OCI-LY1 (cell line): ENCODE results near the gene DLG1.

Source experiments
- H2AFZ ChIP-seq: fragments of 200-600 bp; sonication (generic), shearing (Covaris generic); 2 replicates; pipeline ENCODE4 v1.6.0; 2014; ENCODE audit warnings: antibody characterized with exemption, mild to moderate bottlenecking, low read length
- H3F3A ChIP-seq: fragments of 200-600 bp; sonication (generic), shearing (Covaris generic); 2 replicates; pipeline ENCODE4 v1.6.0; 2014; ENCODE audit warnings: mild to moderate bottlenecking, antibody characterized with exemption, low read length, moderate library complexity; ENCODE audit not compliant: insufficient read depth
- H3K27ac ChIP-seq: fragments of 200-600 bp; sonication (generic); 2 replicates; pipeline ENCODE4 v1.5.1; 2014; ENCODE audit warnings: low read length, mixed run types, mild to moderate bottlenecking, low read depth; ENCODE audit not compliant: poor library complexity, severe bottlenecking
- H3K27me3 ChIP-seq: fragments of 200-600 bp; sonication (generic); 2 replicates; pipeline ENCODE4 v1.6.0; 2014; ENCODE audit warnings: antibody characterized with exemption, mild to moderate bottlenecking, low read length, moderate library complexity; ENCODE audit not compliant: insufficient read depth
- H3K36me3 ChIP-seq: fragments of 200-600 bp; sonication (generic); 2 replicates; pipeline ENCODE4 v1.6.1; 2014; ENCODE audit warnings: mild to moderate bottlenecking, antibody characterized with exemption, low read length, moderate library complexity, mixed read lengths; ENCODE audit not compliant: insufficient read depth
- H3K4me1 ChIP-seq: fragments of 200-600 bp; sonication (generic); 2 replicates; pipeline ENCODE4 v1.5.1; 2014; ENCODE audit warnings: mild to moderate bottlenecking, low read length, moderate library complexity; ENCODE audit not compliant: insufficient read depth, severe bottlenecking
- H3K4me2 ChIP-seq: fragments of 200-600 bp; sonication (generic), shearing (Covaris generic); 2 replicates; pipeline ENCODE4 v1.6.1; 2014; ENCODE audit warnings: low read length
- H3K4me3 ChIP-seq: fragments of 200-600 bp; sonication (generic); 2 replicates; pipeline ENCODE4 v1.5.1; 2014; ENCODE audit warnings: low read length, low read depth, mild to moderate bottlenecking, mixed read lengths; ENCODE audit not compliant: poor library complexity, severe bottlenecking
- H3K79me2 ChIP-seq: fragments of 200-600 bp; shearing (Covaris generic); 2 replicates; pipeline ENCODE4 v1.6.1; 2016; ENCODE audit warnings: mixed run types, low read length, mixed read lengths; ENCODE audit not compliant: insufficient read depth
- H3K9ac ChIP-seq: fragments of 200-600 bp; sonication (generic), shearing (Covaris generic); 2 replicates; pipeline ENCODE4 v1.6.1; 2014; ENCODE audit warnings: mild to moderate bottlenecking, low read length, mixed read lengths
- H3K9me2 ChIP-seq: fragments of 200-600 bp; sonication (generic), shearing (Covaris generic); 2 replicates; pipeline ENCODE4 v1.6.1; 2014; ENCODE audit warnings: low read depth, mild to moderate bottlenecking, low read length, mixed read lengths
- H3K9me3 ChIP-seq: fragments of 200-600 bp; shearing (Covaris generic); 2 replicates; pipeline ENCODE4 v1.6.1; 2014; ENCODE audit warnings: low read length, mixed read lengths
- H4K20me1 ChIP-seq: fragments of 200-600 bp; sonication (generic), shearing (Covaris generic); 2 replicates; pipeline ENCODE4 v1.6.0; 2016; ENCODE audit warnings: mild to moderate bottlenecking, low read length; ENCODE audit not compliant: insufficient read depth
- EZH2 ChIP-seq: fragments of 200-600 bp; sonication (generic), shearing (Covaris generic); IDR thresholded peaks from 2 replicates; pipeline ENCODE4 v1.8.0; 2017; ENCODE audit warnings: borderline replicate concordance, mixed run types, mild to moderate bottlenecking, antibody characterized with exemption, low read length, moderate library complexity, mixed read lengths
- TF ChIP-seq, protein P1 (sequence below): fragments of 200-600 bp; sonication (generic), shearing (Covaris generic); IDR thresholded peaks from 2 replicates; pipeline ENCODE4 v1.5.1; 2017; ENCODE audit warnings: mild to moderate bottlenecking, antibody characterized with exemption, low read length, moderate library complexity, mixed read lengths

DLG1 gene

DNA sequence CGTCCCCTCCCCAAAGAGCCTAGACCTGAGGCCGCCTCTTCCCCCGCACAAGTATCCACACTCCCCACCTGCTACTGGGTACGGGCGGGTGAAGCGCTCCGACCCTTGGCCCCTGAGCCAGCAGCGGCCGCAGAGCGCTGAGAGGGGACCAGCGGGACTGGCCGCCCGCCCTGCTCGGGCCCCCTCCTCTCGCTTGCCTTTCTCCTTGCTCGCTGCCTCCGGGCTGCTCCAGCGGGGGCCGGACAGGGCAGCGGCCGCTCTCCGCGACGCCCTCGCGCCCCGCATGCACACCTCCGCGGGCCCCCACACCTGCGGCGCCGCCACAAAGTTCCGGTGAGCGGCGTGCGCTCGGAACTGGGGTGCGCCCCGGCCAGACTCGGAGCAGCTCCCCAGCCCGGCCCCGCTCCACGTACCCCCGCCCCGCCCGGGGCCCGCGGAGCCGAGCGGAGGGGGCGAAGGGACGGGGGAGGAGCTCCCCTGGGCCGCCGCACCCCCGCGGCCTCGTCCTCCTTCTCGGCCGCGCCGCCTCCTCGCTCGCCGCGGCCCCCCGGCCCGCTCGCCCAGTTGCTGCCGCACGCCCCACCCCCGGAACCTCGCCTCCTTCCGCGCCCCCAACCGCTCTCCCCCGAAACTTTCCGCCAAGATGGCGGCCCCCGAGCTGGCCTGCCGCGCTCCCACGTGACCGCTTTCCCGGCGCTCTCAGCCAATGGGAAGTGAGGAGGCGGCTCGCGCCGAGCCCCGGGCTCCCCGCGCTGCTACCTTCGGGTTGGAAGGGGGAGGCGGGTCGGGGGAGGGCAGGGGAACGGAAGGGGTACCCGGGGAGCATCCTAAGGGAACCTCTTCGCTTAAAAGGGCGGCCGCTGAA, 704 bp downstream of the DLG1 start:
- Histone ChIP-seq H3K9ac (peak overlapping the region; percentile 80), H3K79me2 (peaks cover 31% of the 10 kb centered on the region), H3K27me3 (no peaks in the 10 kb centered on the region), H2AFZ (peak overlapping the region; percentile 66; the same call in 1 of the 2 replicates), H3K4me3 (peak overlapping the region; percentile 87), H4K20me1 (no peaks in the 10 kb centered on the region; the same call in 1 of the 2 replicates), H3K9me3 (no peaks in the 10 kb centered on the region), H3K27ac (peak overlapping the region; percentile 71), H3K9me2 (no peaks in the 10 kb centered on the region), H3K4me1 (peaks cover 51% of the 10 kb centered on the region), H3K36me3 (peaks cover 35% of the 10 kb centered on the region), H3F3A (peaks cover 10% of the 10 kb centered on the region; the same call in 1 of the 2 replicates), H3K4me2 (peak overlapping the region; percentile 85)
- TF ChIP-seq, protein P1, sequence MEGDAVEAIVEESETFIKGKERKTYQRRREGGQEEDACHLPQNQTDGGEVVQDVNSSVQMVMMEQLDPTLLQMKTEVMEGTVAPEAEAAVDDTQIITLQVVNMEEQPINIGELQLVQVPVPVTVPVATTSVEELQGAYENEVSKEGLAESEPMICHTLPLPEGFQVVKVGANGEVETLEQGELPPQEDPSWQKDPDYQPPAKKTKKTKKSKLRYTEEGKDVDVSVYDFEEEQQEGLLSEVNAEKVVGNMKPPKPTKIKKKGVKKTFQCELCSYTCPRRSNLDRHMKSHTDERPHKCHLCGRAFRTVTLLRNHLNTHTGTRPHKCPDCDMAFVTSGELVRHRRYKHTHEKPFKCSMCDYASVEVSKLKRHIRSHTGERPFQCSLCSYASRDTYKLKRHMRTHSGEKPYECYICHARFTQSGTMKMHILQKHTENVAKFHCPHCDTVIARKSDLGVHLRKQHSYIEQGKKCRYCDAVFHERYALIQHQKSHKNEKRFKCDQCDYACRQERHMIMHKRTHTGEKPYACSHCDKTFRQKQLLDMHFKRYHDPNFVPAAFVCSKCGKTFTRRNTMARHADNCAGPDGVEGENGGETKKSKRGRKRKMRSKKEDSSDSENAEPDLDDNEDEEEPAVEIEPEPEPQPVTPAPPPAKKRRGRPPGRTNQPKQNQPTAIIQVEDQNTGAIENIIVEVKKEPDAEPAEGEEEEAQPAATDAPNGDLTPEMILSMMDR = no peak
- TF ChIP-seq EZH2 = no peak

DNA sequence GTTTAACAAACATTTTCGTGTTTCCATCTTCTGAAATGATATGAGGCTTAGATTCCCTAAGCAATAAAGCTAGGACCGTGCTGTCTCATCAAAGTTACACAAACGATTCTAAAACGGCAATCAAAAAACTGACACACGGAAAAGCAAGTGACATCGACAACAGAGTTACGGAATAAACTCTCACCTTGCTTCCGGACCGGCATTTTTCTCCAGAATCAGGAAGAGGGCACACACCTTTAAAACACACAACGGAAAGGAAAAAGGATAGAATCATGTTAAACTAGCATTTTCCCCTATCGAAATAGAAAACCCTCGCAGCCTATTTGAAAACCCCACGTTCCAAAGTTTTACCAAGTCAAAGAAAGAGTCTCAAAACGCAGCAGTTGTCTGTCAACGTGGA, 1.4 kb downstream of the DLG1 start:
- no peak for TF ChIP-seq EZH2
- TF ChIP-seq, protein P1 = no peak
- Histone ChIP-seq H3K27me3 (no peaks in the 10 kb centered on the region), H4K20me1 (peaks cover 3% of the 10 kb centered on the region; the same call in 1 of the 2 replicates), H3K9me2 (no peaks in the 10 kb centered on the region), H3K79me2 (peaks cover 36% of the 10 kb centered on the region), H3F3A (peaks cover 10% of the 10 kb centered on the region; the same call in 1 of the 2 replicates), H3K4me2 (peak overlapping the region; percentile 85), H3K27ac (peak overlapping the region; percentile 71), H3K36me3 (peaks cover 42% of the 10 kb centered on the region), H2AFZ (no peak overlapping the region), H3K9ac (peak overlapping the region; percentile 80), H3K4me1 (peaks cover 51% of the 10 kb centered on the region), H3K9me3 (no peaks in the 10 kb centered on the region), H3K4me3 (peak overlapping the region; percentile 87)

DNA sequence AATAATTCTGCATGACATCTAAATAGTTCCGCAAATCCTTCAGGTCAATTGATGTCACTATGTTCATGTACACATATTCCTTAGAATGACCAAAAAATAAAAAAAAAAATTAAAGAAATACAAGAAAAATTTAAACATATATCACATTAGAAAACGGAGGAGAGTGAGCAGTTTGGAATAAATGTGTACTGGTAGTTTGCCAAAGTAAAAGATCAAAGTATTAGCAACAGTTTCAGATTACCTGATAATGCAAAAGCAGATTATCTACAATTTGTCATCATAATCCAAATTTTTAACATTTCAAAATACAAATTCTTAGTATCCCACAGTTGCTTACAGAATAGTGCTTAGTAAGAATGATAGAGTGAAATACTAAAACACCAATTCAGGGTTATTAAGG, 1.9 kb downstream of the DLG1 start:
- Histone ChIP-seq H3K9ac (peak overlapping the region; percentile 80), H4K20me1 (peaks cover 3% of the 10 kb centered on the region; the same call in 1 of the 2 replicates), H3K27ac (peak overlapping the region; percentile 71)

More for the DNA sequence above, 1.9 kb downstream of the DLG1 start:
- Histone ChIP-seq H3K9me2 (no peaks in the 10 kb centered on the region), H3K4me1 (peaks cover 51% of the 10 kb centered on the region), H3K4me3 (peak overlapping the region; percentile 87), H3K36me3 (peaks cover 47% of the 10 kb centered on the region), H2AFZ (no peak overlapping the region), H3F3A (peaks cover 10% of the 10 kb centered on the region; the same call in 1 of the 2 replicates), H3K79me2 (peaks cover 41% of the 10 kb centered on the region), H3K4me2 (peak overlapping the region; percentile 85), H3K27me3 (no peaks in the 10 kb centered on the region), H3K9me3 (no peaks in the 10 kb centered on the region)
- TF ChIP-seq, protein P1 = no peak
- no peak for TF ChIP-seq EZH2
